ENCODE results near the gene TRAF7. TPM values are rescaled to one million over a fixed set of nuclear protein-coding genes. Genes with fewer than 3 reads are reported as not detected.

Gene TRAF7
- total and polyA plus RNA-seq, 2 of the 13 experiments (the other 11 are each of a cell fraction or from before 2014, with no cell fraction given): 47.9 to 65.6 TPM

GRCh38 chr16:2194852-2195321 lies 39.3 kb downstream of the TRAF7 start (continued):
- TF ChIP-seq BCLAF1 (IDR thresholded peaks at IDR 0.05): no peak
- no peak for TF ChIP-seq GZF1 (CRISPR knock-in tag; IDR thresholded peaks at IDR 0.05)
- TF ChIP-seq CAMTA2 (CRISPR knock-in tag; IDR thresholded peaks at IDR 0.05; ENCODE audit: borderline replicate concordance): no peak
- 0 out of 2 replicates have a peak, but pooled peaks have one; percentile 13 for TF ChIP-seq ZNF605 (CRISPR knock-in tag; IDR thresholded peaks at IDR 0.05)
- TF ChIP-seq ZNF569 (CRISPR knock-in tag; IDR thresholded peaks at IDR 0.05; ENCODE audit: borderline replicate concordance): no peak
- TF ChIP-seq ZNF615 (CRISPR knock-in tag; IDR thresholded peaks at IDR 0.05; ENCODE audit: borderline replicate concordance): no peak
- no peak for TF ChIP-seq HDAC6 (IDR thresholded peaks at IDR 0.05; ENCODE audit: low read depth, low read length)
- TF ChIP-seq ZSCAN25 (CRISPR knock-in tag; IDR thresholded peaks at IDR 0.05): no peak
- TF ChIP-seq ZNF432 (CRISPR knock-in tag; IDR thresholded peaks at IDR 0.05; ENCODE audit: borderline replicate concordance): no peak
- TF ChIP-seq SMYD3 (CRISPR knock-in tag; IDR thresholded peaks at IDR 0.05): no peak
- no peak for TF ChIP-seq MIER2 (CRISPR knock-in tag; IDR thresholded peaks at IDR 0.05)
- TF ChIP-seq GMEB2 (CRISPR knock-in tag; IDR thresholded peaks at IDR 0.05; ENCODE audit: low read depth): no peak
- no peak for TF ChIP-seq SOX6 (IDR thresholded peaks at IDR 0.05)
- TF ChIP-seq SOX6 (CRISPR knock-in tag; IDR thresholded peaks at IDR 0.05): no peak
- TF ChIP-seq ZNF446 (CRISPR knock-in tag; IDR thresholded peaks at IDR 0.05): no peak
- no peak for TF ChIP-seq MTF2 (CRISPR knock-in tag; IDR thresholded peaks at IDR 0.05; ENCODE audit: borderline replicate concordance)
- no peak for TF ChIP-seq RFXANK (CRISPR knock-in tag; IDR thresholded peaks at IDR 0.05)
- no peak for TF ChIP-seq ZNF639 (CRISPR knock-in tag; conservative IDR thresholded peaks at IDR 0.05)
- TF ChIP-seq HOXA5 (CRISPR knock-in tag; IDR thresholded peaks at IDR 0.05): no peak
- peak; percentile 23 for TF ChIP-seq CBX1 (IDR thresholded peaks at IDR 0.05; ENCODE audit: low read depth)
- TF ChIP-seq MTA1 (CRISPR knock-in tag; IDR thresholded peaks at IDR 0.05; ENCODE audit: borderline replicate concordance): no peak
- TF ChIP-seq PBX2 (CRISPR knock-in tag; IDR thresholded peaks at IDR 0.05): no peak
